HG02571 (cell line): ENCODE measurements around the gene MRPL50.

ENCODE experiments used
- ATAC-seq: cut with Tn5 transposase; IDR thresholded peaks from one replicate; pipeline ENCODE4 v1.9.1; 2021; ENCODE audit warnings: mild to moderate bottlenecking, moderate library complexity; ENCODE audit not compliant: unreplicated experiment

Gene MRPL50

DNA sequence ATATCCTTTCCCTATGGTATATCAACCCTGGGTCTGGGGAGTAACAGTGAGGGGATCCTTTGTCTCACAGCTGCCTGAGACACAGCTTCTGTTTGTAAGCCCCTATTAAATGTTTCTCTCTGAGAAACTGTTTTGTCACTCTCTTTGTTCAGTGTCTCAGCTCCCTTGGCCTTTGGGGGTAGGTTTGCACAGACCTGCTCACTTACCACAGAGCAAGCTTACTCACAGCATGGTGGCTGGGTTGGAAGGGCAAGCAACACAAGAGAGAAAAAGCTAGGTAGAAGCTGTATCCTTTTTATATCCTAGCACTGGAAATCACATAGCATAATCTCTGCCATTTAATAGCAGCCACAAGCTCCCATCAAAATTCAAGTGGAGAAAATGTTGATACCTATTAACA, 18.1 kb downstream of the MRPL50 start:
- ATAC-seq: no peak

DNA sequence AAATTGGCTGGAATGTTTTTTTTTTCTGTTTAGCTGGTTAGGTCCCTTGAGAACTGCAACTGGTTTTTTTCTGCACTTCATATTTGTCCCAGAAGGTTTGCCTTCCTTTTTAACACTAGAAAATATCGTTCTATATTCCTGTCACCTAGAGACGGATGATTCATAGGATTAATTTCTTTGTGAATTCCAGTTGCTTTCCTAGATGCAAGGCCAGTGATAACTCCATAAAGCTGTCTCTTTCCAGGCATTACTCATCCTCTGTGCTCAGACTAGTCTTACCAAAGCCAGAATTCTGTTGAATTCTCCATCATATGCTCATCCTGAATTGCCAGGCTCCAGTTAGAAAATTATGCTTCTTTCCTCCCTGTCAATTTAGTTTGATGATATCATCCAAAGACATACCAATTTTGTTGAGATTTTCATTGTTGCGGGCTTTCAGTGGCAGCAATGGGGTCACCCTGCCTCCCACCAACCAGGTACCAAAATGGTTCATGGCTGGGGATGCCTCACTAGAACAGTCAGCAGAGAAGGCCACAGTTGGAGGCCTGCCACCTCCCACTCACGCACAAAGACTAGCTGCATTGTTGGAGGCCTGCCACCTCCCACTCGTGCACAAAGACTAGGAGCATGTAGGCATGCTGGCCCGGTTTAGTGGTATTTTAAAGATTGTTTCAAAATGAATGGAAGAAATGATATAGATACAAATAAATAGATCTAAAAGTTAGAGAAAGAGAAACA, 22.1 kb downstream of the MRPL50 start:
- ATAC-seq: no peak

GRCh38 chr9:101375546-101375945, 22.9 kb downstream of the MRPL50 start:
- ATAC-seq: no peak

- ATAC-seq: no peak
These were observed 25.9 kb downstream of the MRPL50 start for GRCh38 chr9:101372327-101373118.

- no peak for ATAC-seq
These were observed 26.6 kb downstream of the MRPL50 start for GRCh38 chr9:101371813-101372212.

DNA sequence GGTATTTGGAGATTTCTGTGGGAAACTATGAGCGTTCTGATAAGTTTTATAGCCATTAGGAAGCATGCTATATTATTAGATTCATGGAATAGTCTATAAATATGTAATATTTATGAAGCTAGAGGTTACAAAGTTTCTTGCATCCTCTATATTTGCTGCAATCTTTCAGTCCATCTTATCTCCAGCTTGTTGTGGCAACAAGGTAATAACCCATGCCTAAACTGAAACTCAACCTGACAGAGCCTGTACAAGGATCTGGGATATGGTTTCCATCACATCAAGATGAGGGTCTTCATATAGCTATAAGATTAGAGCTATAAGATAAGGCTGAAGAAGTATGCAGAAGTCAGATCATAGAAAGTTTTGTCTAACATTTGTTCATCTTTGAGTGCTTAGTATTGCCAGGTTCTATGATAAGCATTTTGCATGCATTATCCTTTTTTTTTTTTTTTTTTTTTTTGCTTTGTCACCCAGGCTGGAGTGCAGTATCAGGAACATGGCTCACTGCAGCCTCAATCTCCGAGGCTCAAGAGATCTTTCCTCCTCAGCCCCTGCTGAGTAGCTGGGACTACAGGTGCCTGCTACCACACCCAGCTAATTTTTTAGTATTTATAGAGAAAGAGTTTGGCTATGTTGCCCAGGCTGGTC, 28.4 kb downstream of the MRPL50 start:
- ATAC-seq: no peak

GRCh38 chr9:101369286-101369685, 29.1 kb downstream of the MRPL50 start:
- no peak for ATAC-seq

- no peak for ATAC-seq
These were observed 31.1 kb downstream of the MRPL50 start for GRCh38 chr9:101367323-101367722.

GRCh38 chr9:101366038-101366756, 32.2 kb downstream of the MRPL50 start:
- ATAC-seq: no peak

GRCh38 chr9:101365181-101365580, 33.2 kb downstream of the MRPL50 start:
- no peak for ATAC-seq

- ATAC-seq: no peak
These were observed 36.0 kb downstream of the MRPL50 start for GRCh38 chr9:101362450-101362849.

- ATAC-seq: no peak
These were observed 37.8 kb downstream of the MRPL50 start for GRCh38 chr9:101360647-101361046.

GRCh38 chr9:101359679-101360078, 38.7 kb downstream of the MRPL50 start:
- no peak for ATAC-seq

DNA sequence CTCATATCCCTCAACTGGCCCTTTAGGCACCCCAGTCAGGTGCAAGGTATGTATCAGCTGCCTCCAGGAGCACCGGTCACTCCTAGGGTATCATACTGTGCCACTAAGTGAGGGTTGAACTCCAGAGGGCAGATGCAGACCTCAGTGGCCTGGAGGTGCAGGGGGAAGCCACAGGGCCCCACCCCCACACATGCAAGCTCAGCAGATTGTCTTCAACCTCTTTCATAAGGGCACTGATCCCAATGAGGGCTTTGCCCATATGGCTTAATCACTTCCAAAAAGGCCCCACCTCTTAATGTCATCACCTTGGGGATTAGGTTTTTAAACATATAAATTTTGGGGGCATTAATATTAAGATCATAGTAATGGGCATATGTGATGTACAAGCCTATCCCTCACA, 41.8 kb downstream of the MRPL50 start:
- ATAC-seq: no peak

- no peak for ATAC-seq
These were observed 43.4 kb downstream of the MRPL50 start for GRCh38 chr9:101354765-101355708.

DNA sequence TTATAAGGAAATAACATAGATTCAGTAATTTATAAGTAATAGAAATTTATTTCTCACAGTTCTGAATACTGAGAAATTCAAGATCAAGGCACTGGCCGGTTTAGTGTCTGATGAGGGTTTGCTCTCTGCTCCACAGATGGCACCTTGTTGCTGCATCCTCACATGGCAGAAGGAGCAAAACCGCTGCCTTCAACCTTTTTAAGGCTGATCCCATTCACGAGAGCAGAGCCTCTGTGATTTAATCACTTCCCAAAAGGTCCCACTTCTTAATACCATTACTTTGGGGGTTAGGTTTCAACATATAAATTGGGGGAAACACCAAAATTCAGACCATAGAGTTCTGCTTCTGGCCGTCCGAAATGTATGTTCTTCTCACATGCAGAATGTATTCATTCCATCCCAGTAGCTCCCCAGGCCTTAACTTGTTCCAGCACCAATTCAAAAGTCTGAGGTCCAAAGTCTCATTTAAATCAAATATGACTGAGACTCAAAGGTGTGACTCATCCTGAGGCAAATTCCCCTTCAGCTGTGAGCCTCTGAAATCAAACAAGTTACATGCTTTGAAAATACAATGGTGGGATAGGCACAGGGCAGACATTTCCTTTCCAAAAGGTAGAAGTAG, 44.2 kb downstream of the MRPL50 start:
- no peak for ATAC-seq

- ATAC-seq: no peak
These were observed 44.7 kb downstream of the MRPL50 start for GRCh38 chr9:101353683-101354082.

GRCh38 chr9:101352892-101353463, 45.4 kb downstream of the MRPL50 start:
- ATAC-seq: no peak

DNA sequence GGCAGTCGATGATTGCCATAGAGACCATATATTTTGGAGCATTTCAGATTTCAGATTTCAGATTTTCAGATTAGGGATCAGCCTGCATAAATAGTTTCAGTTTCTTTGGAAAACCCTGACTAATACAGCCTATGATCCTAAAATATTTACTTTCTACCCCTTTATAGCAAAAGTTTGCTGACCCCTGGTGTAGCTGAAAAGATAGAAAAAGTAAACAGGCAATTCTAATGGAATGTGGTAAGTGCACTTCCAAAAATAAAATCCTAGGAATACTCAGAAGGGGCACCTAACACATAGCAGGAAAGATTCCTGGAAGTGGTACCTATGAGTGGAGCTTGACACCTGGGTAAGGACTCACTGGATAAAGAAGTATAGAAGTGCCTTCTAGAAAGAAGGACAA, 48.1 kb downstream of the MRPL50 start:
- no peak for ATAC-seq
